HG03097 (cell line): Measurements from ENCODE around the gene CXCL1.
"Not testable (repeated sequence)": the region's sequence is repeated elsewhere in the genome, so short reads cannot be mapped to it uniquely, and the experiment has no call there.

Experiments
- ATAC-seq: cut with Tn5 transposase; IDR thresholded peaks from one replicate; pipeline ENCODE4 v1.9.1; 2021; ENCODE audit not compliant: unreplicated experiment, low FRiP score

CXCL1 gene

DNA sequence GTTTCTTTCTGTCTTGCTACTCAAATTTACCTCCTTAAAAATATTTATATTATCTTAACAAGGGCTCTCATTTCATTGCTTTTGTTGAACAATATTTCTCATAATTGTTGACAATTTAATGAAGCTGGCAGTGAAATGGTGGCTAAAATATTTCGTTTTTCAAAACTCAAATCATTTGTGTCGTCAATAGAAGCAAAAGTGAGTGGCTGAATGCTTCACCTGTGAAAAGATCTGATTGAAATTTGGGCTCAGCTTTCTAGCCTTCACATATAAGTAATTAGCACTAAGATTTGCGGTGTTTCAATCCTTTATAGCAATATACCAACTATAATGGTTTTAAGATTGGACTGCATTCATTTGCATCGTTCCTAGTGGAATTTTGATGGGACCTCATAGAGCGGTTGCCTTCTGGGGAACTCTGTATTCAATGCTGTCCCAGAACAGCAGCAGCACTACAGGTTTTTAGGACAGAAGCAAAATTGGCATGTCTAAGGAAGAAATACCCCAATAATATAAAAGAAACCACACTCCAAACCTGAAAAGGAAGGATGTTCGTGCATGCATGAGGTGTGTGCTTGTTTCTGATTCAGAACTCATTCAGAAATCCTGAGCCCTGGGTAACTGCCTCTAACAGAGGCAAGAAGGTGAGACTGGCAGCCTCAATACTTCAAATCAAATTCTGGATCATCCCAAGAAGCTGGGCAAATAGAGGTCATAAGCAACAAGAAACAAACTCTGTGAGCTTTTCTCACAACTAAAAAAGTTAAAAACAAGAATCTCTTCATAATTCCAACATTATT lies 2.5 kb downstream of the CXCL1 start:
- no peak for ATAC-seq

DNA sequence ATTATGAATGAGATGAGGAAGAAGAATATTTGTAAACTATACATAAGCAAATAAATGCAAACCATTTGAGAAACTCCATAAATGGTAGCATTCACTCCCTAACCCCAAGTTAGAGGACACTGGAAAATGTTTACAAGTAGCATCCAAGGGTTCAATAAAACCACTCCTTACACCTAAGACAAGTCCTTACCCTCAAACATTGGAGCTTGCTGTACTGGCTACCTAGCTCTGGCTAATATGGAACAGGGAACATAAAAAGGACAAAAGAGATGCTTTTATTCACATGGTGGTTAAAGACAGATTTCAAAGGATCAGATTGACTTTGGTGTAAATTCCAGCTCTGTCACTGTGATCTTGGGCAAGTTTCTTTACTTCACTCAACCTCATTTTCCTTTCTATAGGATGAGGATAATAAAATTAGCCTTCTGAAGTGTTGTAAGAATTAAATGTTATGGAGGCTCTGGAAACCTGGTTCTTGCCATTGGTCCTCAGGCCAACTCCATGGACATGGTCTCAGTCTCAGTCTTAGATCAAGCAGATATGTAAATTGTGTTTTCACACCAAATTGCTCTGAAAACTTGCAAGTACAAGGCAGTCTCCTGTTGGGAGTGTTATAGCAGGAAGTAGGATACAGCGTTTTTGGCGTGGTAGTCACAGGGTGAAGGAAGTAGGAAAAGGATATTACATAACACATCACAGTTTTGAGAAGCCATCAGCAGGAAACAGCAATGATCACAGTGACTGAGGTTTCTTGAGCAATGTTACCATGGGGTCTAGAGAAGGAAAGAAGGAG lies 3.3 kb downstream of the CXCL1 start:
- no peak for ATAC-seq

DNA sequence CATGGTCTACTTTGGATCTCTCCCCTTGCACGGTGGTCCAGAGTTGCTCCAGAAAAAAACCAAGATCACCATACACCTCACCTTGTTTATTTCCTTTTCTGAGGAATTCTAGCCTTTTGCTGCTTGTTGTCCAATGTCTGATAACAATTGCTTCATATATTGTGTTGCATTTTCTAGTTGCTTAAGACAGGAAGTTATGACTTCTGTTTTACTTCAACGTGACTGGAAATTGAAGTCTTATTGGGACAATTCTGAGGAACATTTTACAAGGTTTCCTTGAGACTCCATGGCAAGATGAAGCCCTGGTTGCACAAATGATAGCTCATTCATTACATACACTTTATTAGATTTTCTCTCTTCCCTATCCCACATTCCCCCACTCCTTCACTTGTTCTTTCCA lies 5.2 kb downstream of the CXCL1 start:
- ATAC-seq, result no peak

DNA sequence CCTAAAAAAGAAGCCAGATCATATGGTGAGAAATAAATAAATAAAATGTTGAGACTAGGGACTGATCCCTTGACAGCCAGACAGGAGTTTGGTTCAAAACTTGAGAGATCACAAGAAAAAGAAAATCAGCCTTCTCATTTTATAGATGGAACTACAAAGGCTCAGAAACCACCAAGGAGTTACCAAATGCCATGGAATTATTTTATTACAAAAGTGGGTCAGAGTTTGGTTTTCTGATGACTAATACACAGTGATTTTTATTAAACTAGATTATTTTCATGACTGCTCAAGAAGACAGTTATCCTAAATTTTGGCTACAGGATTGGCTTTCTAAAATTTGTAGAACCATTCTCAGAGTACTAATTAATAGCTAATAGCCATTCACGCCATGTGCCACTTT lies 6.2 kb downstream of the CXCL1 start:
- ATAC-seq, result no peak

DNA sequence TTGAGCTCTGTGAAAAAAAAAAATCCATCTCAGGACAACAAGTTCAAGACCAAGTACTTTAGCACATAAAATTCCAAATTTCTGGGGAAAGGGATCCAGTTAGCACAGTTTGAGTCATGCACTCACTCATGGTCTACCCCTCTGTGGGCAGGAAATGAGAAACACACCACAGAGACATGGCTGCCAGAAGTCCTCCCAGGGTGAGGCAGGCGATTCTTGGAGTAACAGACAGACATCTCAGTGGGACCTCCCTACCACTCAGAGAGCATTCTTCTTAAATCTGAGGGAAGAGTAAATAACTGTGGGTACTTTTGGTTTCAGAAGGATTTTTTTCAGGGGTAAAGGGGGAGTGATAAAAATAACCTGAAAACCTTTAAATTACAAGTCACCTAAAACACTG lies 14.1 kb downstream of the CXCL1 start:
- no peak for ATAC-seq

DNA sequence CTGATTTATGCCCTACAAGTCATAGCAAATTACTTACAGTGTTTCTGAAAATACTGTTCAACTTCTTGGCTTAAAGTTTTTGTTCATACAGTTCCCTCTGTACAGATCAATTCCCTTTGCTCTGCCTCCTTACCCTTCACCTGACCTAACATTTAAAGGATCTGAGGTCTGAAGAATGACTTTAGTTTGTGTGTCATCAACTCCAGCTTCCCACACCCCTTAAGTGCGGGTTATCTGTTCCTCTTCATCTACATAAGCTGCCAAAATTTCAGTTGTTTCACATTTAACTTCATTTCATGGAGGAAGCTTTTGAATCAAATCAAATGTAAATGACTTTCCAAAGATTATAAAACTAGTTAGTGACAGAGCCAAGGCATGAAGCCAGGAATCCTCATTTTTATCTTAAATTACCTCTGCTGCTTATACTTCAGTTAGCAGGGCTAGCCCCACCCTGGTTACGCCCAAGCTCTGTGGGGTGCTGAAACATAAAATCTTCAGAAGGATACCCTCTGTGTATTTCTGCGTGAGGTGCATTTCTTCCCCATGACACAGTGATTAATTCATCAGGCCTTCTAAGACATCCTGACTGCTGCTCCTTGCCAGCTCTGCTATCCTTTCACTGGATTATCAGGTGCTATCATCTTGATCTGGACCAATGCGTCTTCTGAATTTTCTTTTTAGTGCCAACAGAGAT lies 16.5 kb downstream of the CXCL1 start:
- ATAC-seq, result no peak

DNA sequence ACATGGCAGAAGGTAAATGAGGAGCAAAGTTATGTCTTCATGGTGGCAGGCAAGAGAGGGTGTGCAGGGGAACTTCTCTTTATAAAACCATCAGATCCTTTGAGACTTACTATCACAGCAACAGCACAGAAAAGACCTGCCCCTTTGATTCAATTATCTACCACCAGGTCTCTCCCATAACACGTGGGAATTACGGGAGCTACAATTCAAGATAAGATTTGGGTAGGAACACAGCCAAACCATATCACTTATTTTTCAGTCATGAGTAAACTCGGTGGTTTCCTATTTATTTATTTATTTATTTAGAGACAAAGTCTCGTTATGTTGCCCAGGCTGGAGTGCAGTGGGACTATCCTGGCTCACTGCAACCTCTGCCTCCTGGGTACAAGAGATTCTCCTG lies 22.1 kb downstream of the CXCL1 start:
- ATAC-seq, result no peak

DNA sequence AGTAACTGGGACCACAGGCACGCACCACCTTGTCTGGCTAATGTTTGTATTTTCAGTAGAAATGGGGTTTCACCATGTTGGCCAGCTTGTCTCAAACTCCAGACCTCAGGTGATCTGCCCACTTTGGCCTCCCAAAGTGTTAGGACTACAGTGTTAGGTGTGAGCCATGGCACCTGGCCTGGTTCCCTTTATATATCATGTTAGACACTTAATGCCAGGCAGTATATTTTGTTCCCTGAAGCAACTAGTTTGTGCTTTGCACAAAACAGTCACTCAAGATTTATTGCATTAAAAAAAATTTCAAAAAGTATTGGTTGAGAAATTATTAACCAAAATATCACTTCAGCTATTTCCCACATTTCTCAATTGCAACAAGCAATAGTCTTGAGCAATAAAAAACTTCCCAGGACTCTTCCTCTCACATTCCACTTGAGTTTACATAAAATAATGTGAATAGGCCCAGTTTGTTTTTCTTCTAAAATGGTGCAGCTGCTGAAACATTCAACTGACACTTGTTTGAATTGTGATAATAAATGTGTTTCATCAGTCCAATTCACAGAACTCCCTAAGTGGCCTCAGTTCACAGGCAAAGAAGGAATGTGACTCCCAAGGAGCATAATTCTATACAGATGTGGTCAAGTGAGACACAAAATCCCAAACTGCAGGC lies 22.7 kb downstream of the CXCL1 start:
- no peak for ATAC-seq

DNA sequence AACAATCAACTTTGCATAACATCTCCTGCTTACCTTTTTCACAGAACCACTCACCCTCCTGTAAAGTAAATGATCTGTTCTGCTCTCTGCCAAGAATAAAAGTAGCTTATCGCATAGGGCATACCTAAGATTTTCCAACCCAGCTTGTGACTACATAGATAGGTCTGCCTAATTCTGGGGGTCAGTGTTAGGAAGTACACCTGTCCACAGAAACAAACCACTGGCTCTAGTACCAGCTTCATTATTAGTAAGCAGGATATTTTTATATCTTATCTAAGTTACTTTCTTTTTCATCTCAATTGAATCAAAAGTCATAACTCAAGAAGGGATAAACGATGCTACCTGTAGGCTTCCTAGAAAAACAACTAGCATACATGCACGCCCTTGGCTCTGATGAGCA lies 23.8 kb downstream of the CXCL1 start:
- no peak for ATAC-seq

DNA sequence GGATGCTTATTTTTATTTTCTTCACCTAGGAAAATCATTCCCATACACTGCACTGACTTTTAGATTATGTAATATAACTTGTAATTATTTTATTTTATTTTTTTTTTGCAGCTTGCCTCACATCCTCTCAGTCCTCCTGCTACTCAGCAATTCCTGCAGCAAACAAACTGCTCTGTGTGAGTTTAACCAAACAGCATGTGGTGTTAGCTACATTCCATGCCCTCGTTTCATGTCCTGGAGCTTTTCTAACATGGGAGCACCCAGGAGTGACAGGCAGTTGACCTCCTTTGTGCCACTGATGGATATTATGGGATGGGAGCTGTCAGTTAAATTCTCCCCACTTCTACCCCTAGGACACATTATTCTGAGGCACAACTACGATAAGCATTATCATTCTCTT lies 24.8 kb downstream of the CXCL1 start:
- ATAC-seq, result no peak

DNA sequence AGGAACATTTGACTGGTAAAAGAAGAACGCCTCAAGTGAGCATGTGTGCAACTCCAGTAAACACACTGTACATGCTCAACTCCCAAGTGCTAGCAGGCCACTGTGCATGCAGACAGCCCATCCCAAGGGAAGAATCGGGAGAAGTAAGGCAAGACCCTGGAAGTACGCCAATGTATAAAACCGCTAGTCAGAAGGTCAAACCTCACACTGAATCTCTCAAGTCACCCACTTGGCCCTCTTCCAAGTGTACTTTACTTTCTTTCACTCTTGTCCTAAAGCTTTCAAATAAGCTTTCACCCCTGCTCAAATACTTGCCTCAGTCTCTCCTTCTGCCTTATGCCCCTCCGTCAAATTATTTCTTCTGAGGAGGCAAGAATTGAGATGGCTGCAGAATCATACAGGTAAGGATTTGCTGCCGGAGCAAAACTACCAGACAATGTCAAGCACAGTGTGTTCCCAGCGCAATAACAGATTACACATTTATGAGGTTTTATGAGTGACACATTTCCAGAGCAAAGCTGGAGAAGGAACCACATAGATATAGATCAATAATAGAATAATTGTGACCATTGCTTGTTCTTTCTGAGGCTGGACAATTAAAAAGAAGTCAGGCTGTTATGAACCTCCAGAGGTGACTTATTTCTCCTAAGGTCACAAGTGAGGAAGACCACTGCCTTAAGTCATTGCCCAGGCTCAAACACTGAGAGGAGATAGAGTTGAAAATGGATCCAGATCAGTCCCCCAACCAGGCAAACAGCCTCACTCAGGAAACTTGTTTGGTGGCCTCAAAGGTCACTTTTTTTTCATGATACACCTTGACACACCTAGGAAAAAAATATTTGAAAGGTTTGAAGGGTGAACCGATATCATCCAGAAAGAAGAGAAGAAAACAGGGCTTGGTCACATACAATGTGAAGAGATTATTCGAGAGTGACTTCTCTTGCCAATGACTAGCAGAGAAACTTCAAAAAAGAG lies 26.3 kb downstream of the CXCL1 start:
- no peak for ATAC-seq

DNA sequence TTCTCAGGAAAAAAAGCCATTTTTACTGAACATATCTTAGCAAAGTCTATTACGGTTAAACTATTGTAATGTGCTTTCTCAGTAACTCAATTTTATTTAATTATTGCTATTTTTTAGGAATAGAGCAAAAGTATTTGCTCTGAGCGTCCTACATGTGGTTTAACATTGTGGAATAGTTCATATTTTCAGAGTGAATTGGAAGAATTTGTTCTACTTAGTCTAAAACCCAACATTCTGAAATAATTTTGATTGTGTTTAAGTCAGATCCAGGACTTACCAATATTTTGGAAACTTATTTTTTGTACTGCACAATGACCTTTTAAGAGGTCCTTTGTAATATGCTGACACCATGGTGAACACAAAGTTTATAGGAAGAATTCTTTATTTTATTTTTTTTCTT lies 27.2 kb downstream of the CXCL1 start:
- no peak for ATAC-seq

DNA sequence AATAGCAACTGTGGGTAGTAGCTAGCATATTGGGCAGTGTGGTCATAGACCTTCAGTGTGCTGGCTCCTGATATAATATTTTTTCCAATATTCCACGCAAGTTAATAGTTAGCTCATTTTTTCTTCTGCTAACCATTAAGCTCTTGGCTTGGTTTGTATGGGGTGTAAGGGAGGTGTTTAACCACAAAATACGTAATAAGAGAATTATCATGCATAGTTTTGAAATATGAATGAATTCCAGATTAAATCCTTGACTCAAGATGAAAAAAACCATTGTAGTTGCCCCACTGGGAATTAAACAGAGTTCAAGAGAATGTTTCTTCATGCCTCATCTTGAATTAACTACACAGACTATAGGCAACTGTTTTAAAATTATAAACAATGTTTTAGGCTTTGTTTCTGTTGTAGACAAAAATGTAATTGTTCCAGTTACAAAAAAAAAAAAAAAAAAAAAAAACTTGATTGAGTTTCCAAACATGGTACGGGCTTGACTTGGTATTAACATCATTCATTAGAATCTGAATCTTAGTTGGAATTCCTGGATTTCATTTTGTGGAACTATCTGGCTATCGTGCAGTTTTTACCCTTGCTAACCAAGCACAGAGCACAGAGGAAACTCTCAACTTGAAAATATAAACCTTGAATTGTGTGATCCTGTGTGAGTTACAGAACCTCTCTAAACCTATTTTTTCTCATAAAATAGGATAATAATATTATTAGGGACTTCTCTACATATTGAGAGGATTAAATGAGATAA lies 28.4 kb downstream of the CXCL1 start:
- no peak for ATAC-seq

DNA sequence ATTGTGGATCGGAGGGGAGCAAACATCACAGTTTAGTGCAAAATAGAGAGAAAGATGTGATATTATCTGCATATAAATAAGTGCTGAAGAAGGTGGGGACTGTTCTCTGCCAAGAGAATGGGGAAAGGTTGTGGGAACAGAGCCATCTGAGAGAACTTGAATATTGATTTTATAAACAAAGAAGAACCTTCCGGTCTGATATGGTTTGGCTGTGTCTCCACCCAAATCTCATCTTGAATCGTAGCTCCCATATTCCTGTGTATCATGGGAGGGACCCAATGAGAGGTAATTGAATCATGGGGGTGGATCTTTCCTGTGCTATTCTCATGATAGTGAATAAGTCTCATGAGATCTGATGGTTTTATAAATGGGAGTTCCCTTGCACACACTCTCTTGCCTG lies 30.1 kb downstream of the CXCL1 start:
- not testable (repeated sequence) for ATAC-seq

DNA sequence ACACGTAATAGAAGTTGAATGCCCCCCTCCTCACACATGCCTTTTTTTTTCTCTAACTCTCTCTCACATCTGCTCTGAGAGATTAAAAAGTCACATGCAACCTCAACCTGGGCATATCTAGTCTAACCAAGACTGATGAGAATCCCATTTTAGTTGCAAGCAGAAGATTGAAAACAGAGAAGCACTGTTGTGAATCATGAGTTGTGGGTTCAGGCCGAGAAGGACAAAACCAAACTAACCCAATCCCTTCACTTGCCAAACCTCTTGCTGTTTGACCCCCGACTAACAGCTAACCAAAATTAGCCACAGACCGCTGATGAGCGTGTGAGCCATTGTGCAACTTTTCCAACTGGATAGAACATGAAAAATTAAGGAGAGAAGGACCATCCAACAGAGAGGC lies 31.8 kb downstream of the CXCL1 start:
- ATAC-seq, result no peak

DNA sequence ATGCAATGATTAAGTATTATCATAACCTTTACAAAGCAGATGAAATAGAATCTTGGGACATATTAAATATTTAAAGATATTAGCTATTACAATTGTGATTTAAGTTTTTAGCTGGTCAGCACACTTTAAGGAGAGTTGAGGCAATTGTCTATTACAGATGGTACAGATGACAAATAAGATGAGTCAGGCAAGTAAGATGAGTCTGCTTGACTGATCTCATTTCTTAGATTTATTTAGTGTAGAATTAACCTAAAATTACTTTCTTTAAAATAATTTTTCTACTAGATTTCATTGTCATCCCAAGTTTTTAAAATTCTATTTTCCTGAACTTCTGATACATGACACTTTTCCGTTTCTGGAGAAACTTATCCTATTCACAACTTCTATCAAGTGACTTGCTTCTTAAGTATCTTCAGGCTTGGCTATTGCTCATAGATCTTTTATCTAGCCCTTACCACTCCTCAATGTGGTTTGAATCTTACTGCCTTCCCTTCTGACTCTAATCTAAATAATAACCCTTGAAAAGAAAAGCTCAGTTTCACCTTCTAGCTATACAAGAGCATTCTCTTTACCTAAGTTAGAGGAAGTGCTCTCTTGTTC lies 32.9 kb downstream of the CXCL1 start:
- ATAC-seq, result no peak

DNA sequence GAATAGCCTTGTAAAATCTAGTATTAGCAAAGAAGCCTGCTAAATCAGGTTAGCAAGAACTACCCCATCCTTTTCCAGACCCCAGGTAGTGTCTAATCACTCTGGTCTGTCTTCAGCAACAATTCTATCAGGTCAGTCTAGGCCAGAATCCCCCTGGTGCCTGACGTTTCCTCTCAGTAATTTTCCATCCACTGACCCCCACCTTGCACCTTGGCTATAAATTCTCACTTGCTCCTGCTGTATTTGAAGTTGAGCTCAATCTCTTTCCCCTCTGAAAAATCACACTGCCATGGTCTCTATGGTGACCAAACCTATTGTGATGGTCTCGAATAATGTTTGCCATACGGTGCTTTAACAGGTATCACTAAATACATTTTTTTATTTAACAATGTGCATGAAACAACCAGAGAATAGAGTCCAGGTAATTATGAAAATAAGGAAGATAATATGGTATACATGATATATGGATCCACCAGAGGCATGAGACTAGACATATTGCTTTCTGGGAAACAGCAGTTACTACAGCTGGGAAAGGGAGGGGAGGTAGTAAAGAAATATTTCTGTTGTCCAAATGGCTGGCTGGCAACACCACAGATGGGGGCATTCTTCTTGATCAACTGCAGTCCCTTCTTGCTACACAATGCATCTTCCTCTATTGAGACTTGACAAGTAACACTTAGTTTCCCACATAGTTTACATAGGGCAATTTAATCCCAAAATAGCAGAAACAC lies 33.8 kb downstream of the CXCL1 start:
- ATAC-seq, result no peak

DNA sequence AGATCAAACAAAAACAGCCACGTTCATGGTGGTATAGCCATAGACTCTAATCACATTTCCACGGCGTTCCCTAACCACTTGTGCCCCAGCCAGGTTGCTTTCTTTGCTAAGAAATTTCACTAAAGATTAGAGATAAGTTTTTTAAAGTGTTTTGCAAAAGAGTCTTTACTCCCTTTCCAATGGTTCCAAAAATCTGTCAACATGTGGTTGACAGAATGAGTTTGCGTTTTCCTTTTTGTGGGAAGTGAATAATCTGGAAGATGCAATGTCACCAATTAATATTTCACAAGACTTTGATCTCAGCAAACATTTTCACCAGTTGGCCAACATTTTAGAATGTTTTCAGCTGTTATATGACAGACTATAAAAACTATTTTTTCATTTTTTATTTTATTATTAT lies 35.3 kb downstream of the CXCL1 start:
- no peak for ATAC-seq
